Measurements from ENCODE around the gene IL17RE.
"Not testable (repeated sequence)": the region's sequence is repeated elsewhere in the genome, so short reads cannot be mapped to it uniquely, and the experiment has no call there.

IL17RE gene

DNA sequence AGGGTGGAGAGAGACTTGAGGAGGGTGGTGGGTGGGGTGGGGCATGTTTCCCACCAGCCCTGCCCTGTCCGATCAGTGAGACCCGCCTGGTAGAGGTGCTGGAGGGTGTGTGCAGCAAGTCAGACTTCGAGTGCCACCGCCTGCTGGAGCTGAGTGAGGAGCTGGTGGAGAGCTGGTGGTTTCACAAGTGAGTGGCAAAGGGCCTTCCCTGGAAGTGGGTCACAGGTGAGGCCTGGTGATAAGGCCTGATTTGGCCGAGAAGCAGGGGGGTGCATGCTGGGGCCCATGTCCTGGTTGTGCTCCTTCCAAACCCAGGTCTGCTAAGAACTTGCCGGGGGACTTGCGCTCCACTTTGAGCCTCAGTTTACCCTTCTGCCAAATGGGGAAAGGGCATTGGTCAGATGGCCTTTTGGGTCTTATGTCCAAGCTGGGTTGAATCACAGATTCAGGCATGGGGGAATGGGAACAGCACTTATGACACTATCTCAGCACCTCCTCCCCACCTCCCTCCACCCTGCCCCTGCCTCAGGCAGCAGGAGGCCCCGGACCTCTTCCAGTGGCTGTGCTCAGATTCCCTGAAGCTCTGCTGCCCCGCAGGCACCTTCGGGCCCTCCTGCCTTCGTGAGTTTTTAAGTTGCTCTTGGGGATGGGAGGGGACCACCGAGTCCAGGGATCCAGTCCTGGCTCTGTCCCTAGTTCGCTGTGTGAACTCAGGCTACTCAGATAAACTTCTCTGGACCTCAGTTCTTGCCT is 35.0 kb downstream of the IL17RE start:
- no peak for DNase-seq

DNA sequence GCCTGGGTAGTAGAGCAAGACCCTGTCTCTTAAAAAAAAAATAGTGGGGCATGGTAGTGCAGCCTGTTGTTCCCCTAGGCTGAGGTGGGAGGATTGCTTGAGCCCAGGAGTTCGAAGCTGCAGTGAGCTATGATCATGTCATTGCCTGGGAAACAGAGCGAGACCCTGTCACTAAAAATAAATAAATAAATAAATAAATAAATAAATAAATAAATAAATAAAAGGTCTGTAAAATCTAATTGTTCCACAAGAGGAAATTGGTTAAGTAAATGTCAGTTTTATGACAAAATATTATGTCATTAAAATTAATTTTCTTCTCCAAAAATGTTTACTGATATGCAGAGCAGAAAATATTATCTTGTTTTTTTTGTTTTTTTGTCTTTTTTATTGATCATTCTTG is 36.3 kb downstream of the IL17RE start:
- no peak for DNase-seq

DNA sequence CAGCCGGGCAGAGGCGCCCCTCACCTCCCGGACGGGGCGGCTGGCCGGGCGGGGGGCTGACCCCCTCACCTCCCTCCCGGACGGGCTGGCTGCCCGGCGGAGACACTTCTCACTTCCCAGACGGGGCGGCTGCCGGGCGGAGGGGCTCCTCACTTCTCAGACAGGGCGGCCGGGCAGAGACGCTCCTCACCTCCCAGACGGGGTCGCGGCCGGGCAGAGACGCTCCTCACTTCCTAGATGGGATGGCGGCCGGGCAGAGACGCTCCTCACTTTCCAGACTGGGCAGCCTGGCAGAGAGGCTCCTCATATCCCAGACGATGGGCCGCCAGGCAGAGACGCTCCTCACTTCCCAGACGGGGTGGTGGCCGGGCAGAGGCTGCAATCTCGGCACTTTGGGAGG is 37.3 kb downstream of the IL17RE start:
- DNase-seq = not testable (repeated sequence)

DNA sequence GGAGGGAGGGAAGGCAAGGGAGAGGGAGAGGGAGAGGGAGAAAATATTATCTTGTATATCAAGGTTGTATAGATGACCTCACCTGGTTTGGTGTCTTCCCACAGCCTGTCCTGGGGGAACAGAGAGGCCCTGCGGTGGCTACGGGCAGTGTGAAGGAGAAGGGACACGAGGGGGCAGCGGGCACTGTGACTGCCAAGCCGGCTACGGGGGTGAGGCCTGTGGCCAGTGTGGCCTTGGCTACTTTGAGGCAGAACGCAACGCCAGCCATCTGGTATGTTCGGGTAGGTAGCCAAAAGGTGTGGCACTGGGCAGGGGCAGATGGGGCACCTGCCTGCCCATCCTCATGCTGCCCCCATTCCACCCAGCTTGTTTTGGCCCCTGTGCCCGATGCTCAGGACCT is 38.1 kb downstream of the IL17RE start:
- DNase-seq = no peak

DNA sequence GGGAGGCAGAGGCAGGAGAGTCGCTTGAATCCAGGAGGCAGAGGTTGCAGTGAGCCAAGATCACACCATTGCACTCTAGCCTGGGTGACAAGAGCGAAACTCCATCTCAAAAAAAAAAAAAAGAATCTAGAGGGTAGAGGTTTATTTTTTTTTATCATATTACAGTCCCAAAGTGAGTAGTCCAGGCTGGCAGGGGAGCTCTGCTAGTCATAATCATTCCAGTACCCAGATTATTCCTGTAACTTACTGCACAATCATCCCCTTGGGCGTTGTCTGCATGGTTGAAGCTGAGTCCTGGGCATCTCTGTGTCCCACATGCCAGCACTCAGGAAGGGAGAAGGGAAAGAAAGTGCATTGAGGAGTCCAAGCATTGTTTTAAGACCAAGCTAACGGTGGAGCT is 39.5 kb downstream of the IL17RE start:
- no peak for DNase-seq

DNA sequence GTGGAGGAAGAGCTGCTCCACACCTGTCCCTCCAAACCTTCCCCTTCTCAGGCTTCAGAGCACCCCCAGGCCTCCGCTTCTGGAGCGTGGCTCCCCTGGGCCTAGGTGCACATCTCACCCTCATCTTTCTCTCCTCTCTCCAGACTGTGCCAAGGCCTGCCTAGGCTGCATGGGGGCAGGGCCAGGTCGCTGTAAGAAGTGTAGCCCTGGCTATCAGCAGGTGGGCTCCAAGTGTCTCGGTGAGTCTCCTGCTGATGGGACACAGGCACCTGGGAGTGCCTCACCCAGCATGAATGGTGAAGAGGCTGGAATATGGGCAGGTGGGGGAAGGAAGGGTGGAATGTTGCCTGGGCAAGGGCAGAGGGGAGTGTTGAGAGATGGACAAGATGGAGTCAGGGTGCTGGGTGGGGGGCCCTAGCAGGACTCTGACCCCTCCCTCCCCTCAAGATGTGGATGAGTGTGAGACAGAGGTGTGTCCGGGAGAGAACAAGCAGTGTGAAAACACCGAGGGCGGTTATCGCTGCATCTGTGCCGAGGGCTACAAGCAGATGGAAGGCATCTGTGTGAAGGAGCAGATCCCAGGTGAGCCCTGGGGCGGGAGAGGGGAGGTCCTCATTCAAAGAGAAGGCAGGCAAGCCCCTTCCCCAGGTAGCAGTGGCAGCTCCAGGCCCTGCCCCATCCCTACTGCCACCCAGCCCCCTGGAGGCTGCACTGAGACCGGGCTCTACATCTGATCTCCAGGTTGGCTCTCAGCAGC is 40.5 kb downstream of the IL17RE start:
- DNase-seq = no peak

DNA sequence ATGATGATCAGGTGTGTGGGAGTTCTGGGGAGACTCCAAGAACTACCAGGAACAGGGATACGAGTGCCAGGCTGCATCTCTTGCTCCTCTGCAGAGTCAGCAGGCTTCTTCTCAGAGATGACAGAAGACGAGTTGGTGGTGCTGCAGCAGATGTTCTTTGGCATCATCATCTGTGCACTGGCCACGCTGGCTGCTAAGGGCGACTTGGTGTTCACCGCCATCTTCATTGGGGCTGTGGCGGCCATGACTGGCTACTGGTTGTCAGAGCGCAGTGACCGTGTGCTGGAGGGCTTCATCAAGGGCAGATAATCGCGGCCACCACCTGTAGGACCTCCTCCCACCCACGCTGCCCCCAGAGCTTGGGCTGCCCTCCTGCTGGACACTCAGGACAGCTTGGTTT is 41.6 kb downstream of the IL17RE start:
- no peak for DNase-seq

DNA sequence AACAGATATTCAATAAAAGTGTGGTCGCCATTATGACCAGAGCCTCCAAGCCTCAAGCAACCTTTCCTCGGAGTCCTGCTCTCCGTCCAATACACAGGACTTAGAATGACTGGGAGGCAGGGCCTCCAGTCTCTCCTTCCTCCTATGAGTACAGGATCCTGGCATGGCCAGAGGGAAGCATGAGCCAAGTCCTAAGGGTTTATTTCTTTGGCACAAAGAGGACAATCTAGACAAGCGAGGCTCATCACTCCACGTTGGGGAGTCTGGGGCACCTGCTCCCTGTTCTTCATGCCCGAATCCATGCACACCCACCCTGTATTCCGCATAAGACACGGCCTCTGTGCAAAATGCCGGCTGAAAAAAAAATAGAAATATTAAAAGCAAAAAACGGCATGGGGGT is 42.7 kb downstream of the IL17RE start:
- no peak for DNase-seq

DNA sequence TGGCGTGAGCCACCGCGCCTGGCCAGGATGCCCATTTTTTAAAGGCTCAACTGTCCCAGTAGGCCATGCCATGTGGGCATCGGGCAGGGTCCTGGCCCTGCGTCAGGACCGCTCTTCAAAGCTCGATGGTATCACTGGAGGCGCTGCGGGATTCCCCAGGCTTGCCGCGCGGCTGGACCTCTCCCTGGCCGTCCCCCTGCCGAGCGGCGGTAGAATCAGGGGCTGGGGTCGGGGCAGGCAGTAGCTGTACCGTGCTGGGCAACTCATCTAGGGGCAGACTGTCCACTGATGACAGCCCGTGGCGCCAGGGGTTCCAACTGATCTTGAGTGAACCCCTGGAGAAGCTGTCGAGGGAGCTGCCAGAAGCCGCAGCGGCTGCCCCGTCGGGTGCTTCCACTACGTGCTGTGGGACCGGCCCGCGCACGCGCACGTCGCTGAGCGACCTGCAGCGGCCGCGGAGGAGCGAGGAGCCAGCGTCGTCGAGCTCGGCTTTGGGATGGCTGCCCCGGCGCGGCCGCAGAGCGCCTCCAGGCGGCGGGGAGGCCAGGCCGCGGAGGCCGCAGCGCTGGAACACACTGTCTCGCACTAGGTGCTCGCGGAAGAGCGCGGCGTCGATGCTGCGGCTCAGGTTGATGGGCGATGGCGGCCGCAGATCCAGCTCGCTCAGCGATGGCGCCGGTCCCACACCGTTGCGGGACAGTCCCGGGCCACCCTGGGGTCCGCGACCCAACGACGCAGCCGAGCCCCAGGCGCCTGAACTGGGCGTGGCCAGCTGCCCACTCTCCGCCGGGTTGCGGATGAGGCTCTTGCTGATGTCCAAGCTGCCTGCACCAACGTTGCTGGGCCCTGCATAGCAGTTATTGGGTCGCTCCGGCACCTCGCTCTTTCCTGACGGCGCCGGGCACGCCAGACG is 43.7 kb downstream of the IL17RE start:
- DNase-seq = peak; percentile 30

DNA sequence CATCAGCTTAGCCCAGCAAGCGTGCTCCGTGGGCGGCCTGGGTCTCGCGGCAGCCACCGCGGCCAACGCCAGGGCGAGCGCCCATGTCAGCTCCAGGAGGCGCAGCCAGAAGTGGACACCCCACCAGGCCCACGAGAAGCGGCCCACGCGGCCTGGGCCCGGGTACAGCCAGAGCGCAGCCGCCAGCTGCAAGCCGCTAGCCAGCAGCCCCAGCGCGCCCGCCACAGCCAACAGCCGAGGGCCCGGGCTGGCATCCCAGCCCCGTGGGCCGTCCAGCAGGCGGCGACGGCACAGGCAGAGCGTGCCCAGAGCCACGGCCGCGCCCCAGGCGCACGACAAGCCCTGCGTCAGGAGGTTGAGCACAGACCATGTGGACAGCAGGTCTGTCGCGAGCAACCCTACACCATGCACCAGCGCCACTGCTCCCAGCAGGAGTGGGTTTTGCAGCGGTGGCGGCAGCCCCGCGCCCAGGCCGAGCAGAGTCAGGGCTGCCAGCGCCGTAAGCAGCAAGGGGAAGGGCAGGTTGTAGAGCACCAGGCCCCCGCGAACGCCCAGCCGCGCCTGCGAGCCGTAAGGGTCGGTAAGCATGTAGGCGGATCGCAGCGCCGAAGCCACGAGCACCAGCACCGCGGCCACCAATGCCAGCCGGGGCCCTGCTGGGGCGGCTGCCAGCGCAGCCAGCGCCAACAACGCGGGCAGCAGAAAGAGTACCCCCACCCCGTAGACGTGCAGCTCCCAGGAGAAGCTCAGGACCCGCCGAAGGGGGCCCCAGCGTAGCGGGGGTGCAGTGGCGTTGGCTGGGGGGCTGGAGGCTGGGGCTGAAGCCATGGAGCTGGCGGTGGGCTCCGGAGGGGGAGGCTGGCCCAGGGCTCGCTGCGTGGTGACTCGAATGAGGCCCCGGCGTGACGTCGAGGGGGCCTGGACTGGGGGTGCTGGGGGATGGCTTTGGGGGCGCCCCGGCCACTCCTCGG is 44.7 kb downstream of the IL17RE start:
- no peak for DNase-seq

DNA sequence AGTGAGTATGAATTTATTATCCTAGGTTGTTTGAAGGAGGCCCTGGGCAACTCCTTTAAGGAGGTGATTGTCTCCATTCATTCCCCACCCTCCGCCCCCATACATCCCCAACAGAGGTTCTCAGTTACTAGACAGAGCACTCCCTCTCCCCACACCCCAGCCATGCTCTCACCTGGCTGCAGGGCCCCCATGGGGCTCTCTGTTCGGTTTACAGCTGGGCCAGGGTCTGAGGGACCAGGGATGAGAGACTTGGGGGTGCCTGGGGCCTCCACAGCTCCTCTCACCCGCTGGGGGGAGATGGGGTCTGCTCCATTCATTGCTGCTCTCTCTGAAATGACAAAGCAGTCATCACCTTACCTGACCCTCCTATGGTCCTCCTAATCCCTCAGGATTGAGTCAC is 45.9 kb downstream of the IL17RE start:
- DNase-seq = no peak

DNA sequence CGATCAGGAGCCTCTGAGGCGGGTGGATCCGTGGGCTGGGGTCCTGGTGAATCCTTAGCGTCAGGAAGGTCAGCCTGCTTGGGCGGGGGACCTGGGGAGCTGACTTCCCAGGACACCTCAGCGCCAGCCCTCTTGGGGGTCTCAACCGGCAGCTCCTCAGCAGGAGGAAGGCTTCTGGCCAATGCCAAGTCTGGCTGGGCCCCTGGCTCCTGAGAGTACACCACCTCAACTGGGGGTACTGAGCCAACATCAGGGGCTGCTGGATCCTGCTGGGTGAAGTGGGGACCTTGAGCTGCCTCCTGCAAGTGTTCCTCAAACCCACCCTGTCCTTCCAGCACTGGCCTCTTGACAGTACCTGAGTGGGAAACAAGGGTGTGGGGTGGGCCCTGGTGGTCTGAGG is 46.5 kb downstream of the IL17RE start:
- no peak for DNase-seq

DNA sequence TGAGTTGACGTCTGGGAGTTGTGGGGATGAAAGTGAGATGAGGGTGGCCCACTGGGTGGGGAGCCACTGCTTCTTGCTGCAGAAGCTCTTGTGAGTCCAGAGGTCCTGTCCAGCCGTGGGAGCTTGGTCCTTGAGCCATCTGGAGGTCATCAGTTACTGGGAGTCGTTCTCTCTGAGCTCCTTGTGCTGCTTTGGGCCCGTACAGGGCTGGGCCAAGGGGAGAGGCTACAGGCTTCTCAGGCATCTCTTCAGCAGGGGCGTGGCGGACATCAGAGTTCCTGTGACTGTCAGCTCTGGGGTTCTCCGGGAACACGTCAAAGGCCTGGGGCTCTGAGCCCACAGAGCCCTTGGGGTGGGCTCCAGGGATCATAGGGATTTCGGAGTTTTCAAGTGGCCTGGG is 47.0 kb downstream of the IL17RE start:
- no peak for DNase-seq

DNA sequence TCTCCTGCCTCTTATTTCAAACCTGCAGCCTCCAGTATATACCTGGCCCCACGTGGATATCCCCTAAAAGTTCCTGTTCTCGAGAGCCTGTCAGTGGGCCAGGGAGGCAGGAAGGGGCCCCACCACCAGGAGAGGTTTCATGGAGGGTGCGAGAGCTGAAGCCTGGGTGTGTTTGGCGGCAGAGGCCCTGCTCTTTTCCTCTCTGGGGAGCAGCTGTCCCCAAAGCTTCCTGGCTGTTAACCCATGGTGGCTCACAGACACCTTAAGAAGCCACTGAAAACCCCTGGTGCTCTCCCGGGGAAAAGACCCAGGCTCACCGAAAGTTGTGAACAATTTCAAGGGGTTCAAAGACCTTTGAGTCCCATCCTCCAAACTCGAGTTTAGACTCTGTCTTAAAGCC is 48.5 kb downstream of the IL17RE start:
- no peak for DNase-seq

DNA sequence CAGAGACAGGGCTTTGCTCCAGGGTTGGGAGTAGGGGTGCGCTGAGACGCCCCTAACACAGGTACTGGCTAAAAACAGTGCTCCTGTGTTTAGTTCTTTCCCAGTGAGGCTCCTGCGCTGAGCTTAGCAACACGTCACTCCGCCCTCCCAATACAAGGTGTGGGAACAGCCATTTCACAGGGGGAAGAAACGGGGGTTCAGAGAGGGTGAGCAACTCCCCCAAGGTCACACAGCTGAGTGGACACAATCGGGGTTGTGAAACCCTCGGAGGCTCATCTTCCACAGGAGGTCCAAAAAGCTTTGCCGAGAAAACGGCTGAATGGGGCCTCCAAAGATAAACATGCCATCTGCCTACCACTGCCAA is 48.9 kb downstream of the IL17RE start:
- no peak for DNase-seq

DNA sequence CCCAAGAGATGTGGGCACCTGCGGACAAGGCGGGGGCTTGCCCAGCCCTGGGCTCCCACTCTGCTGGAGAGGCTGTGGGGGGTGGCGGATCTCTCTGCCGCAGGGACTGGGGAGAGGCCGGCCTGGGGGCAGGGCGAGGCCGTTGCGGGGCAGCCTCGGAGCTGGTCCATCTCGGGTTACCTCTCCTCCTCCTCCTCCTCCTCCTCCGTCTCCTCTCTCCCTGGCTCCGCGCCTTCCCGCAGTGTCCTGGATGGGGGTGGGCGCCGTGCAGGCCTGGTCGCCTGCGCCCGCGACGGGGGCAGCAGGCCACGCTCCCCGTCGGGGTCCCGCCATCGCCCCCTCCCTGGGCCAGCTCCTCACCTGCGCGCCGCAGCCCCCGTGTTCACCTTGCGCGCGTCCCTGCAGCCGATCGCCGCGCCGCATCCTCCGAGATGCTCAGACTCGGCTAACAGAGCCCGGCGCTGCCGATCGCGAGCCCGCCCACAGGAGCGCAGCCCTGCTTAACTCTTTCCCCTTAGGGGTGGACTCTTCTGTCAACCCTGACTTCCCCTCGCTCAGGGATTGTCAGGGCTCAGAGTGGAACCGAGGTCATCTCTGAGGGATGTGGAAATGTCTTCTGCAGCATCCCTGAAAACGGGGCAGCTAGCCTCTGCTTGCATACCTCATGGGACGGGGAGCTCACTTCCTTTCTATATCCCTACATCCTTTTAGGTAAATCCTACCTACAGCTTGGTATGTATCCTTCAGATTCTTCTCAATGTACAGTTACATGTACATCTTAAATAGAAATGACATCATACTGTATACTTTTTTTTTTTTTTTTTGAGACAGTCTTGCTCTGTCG is 49.5 kb downstream of the IL17RE start, which contains the start of gene PRRT3:
PRRT3 (minus strand) TSS at position 447 of the 844 bp plus-strand sequence. CDS start 2,293 bp downstream, outside the sequence.
- no peak for DNase-seq

DNA sequence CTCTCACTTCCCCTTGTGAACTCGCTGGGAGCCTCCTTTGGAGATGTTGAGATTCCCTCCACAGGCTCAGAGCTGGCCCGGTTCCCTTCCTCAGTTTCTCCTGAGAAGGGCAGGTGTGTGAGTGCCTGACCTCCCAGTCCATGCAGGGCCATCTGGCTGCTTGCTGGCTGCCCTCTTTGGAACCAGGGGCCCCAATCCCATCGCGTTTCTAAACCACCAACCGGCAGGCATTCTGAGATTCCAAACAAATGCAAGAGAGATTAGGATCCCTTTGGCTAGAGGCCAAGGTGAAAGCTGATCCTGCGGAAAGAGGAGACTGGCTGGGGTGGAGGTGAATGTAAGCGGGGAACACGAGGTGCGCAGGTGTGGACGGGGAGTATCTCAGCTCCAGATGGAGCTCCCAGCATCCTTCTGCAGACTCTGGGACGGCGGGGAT is 52.4 kb downstream of the IL17RE start:
- DNase-seq = no peak

DNA sequence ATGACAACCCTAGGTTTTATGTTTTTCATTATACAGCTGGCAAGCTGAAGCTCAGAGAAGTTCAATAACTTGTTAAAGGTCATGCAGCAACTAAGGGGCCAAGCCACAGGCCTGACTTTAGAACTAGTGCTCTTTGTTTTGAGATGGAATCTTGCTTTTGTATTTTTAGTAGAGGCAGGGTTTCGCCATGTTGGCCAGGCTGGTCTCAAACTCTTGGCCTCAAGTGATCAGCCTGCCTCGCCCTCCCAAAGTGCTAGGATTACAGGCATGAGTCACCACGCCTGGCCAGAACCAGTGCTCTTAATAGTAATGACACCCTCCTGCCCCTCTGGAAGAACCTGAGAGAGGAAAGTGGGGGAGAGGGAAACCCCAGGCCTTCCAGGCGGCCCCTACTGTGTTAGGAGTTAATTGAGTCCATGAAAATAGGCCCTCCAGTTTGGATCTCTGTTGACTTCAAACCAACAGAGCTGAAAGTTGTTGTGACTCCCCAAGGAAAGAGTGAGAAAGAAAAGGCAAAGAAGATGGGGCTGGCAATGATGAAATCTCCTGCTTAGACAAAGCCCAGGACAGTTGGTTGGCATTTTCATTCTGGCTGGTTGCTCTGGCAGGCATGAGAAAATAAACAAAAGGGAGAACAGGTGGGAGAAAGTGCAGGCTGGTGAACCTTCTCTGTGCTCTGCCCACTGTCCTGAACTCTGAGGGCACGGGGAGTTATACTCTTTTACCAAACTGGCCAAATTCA is 53.1 kb downstream of the IL17RE start:
- DNase-seq = no peak

DNA sequence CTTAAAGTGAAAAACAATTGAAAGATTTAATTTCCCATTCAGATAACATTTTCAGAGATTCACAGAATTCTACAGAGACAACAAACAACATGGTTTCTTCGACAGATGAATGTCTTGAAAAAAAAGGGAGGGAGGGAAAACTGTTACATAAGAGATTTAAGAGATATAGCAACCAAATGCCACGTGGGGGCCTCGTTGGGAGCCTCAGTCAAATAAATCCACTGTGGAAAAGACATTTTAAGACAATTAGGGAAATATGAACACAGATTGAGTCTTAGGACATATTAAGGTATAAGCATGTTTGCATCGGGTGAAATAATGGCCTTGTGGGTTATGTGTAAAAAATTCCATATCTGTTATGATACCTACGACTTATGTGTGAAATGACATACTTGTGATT is 54.6 kb downstream of the IL17RE start:
- DNase-seq = no peak

DNA sequence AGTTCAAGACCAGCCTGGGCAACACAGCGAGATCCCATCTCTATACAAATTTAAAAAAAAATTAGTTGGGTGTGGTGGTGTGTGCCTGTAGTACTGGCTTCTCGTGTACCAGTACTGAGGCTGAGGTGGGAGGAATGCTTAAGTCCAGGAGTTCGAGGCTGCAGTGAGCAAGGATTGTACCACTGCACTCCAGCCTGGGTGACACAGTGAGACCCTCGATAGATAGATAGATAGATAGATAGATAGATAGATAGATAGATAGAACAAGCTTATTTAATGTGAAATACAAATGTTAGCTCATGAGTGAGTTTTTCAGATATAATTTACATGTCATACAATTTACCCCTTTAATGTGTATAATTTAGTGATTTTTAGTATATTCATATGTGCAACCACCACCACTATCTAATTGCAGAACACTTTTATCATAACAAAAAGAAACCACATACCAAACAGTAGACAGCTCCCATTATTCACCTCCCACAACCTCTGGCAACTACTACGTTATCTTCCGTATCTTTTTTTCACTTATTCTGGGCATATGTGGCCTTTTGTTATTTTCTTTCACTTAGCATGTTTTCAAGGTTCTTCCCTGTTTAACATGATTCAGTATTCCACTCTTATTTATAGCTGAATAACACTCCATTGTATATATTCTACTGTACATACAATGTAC is 62.7 kb downstream of the IL17RE start:
- DNase-seq = no peak

Data from NCI-H1436 (cell line).